Subcutaneous preadipocyte (primary cell): ENCODE data around the gene CD99L2. TPM values are rescaled to one million over a fixed set of nuclear protein-coding genes. Genes with fewer than 3 reads are reported as not detected.

Source experiments
- total RNA-seq: library from RNA; depleted of rRNA; stranded (reverse); fragments of >200 nt; gene quantifications from 2 replicates; pipeline ENCODE4 v1.2.3, GENCODE V29; 2012

Gene CD99L2, protein sequence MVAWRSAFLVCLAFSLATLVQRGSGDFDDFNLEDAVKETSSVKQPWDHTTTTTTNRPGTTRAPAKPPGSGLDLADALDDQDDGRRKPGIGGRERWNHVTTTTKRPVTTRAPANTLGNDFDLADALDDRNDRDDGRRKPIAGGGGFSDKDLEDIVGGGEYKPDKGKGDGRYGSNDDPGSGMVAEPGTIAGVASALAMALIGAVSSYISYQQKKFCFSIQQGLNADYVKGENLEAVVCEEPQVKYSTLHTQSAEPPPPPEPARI
- 34.2 and 44.1 TPM in 2 replicates for total RNA-seq

DNA sequence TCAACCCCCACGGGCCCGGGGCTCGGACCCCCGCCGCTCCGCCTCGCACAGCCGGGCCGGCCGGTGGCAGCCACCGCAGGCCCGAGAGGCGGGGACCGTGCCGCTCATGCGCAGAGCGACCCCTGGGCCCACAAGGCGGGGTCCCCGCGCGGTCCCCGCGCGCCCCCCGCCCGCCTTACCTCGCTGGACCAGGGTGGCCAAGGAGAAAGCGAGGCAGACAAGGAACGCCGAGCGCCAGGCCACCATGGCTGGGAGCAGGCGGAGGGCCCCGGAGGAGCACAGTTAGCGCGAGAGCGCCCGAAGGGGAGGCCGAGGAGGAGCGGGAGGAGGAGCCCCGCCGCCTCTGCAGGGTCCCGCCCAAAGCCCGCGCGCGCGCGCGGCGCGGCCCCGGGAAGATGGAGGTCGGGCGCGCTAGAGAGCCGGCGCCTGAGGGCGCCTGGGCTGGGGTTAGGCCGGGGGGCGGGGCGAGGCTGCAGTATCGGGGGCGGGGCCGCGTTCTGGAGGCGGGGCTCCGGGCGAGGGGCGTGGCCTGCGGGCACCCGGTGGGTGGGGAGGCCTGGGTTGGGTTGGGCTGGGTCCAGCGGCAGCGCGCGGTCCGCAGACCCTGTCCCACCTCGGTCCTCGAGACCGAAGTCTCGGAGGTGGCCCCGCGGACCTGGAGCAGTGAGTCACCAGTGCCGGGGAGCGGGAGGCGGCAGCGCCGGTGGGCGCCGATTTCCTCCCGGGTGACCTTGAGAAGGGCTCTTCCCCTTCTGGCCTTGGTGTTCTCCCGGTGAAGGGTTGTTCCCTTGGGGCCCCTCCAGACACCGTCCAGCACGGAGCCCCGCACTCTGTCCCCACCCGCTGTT is at the start of gene CD99L2:
Gene CD99L2, minus strand, starts transcription at position 326 of the 848 bp plus-strand sequence. Its CDS starts 80 bp downstream, at position 246.

Other genes starting within 250 kb of the CD99L2 start
- gene MTMR1, start 205.3 kb downstream of the CD99L2 start, total RNA-seq = 12.9 and 18.0 TPM in 2 replicates
- 11.8 and 12.1 TPM in 2 replicates for gene HMGB3, start 84.7 kb upstream of the CD99L2 start, total RNA-seq